H9 (cell line): Measurements from ENCODE around the gene PDZD2. TPM values are rescaled to one million over a fixed set of nuclear protein-coding genes. Genes with fewer than 3 reads are reported as not detected.

Source experiments
- DNase-seq: peaks from one replicate; pipeline ENCODE4 v3.0.0-alpha.2; 2017
- H2AFZ ChIP-seq: one replicate; pipeline ENCODE4 v1.6.1; 2013; ENCODE audit warnings: mild to moderate bottlenecking, low read length, control low read depth, moderate library complexity
- H2AK5ac ChIP-seq: 2 replicates; pipeline ENCODE4 v1.6.1; 2013; ENCODE audit warnings: low read length, control low read depth, mixed read lengths; ENCODE audit not compliant: insufficient read length
- H2BK120ac ChIP-seq: one replicate; pipeline ENCODE4 v1.6.1; 2013; ENCODE audit warnings: low read depth, mild to moderate bottlenecking, low read length, control low read depth, inconsistent platforms; ENCODE audit not compliant: poor library complexity, severe bottlenecking
- H2BK12ac ChIP-seq: 2 replicates; pipeline ENCODE4 v1.6.1; 2013; ENCODE audit warnings: low read length, control low read depth, mixed read lengths, low read depth; ENCODE audit not compliant: insufficient read length
- H2BK15ac ChIP-seq: 2 replicates; pipeline ENCODE4 v1.6.1; 2013; ENCODE audit warnings: low read depth, low read length, control low read depth
- H2BK20ac ChIP-seq: one replicate; pipeline ENCODE4 v1.6.1; 2013; ENCODE audit warnings: low read depth, mild to moderate bottlenecking, low read length, control low read depth, inconsistent platforms; ENCODE audit not compliant: poor library complexity, severe bottlenecking
- H2BK5ac ChIP-seq: 2 replicates; pipeline ENCODE4 v1.6.1; 2013; ENCODE audit warnings: low read length, control low read depth, mixed read lengths; ENCODE audit not compliant: insufficient read length
- H3K14ac ChIP-seq: 2 replicates; pipeline ENCODE4 v1.6.1; 2013; ENCODE audit warnings: low read length, control low read depth; ENCODE audit not compliant: insufficient read depth
- H3K18ac ChIP-seq: 2 replicates; pipeline ENCODE4 v1.6.1; 2013; ENCODE audit warnings: low read depth, mild to moderate bottlenecking, mixed read lengths, low read length, control low read depth; ENCODE audit not compliant: insufficient read length
- H3K23ac ChIP-seq: 2 replicates; pipeline ENCODE4 v1.6.1; 2013; ENCODE audit warnings: low read length, control low read depth, mixed read lengths, low read depth; ENCODE audit not compliant: insufficient read length
- H3K23me2 ChIP-seq: 2 replicates; pipeline ENCODE4 v1.6.1; 2013; ENCODE audit warnings: low read depth, mild to moderate bottlenecking, mixed read lengths, low read length, control low read depth; ENCODE audit not compliant: insufficient read length, poor library complexity, severe bottlenecking
- H3K27ac ChIP-seq: 2 replicates; pipeline ENCODE4 v1.5.1; 2013; ENCODE audit warnings: low read length, control low read depth, mixed read lengths, low read depth; ENCODE audit not compliant: insufficient read length
- H3K27me3 ChIP-seq: 2 replicates; pipeline ENCODE4 v1.6.1; 2013; ENCODE audit warnings: low read length, control low read depth, inconsistent platforms; ENCODE audit not compliant: insufficient read depth
- H3K4ac ChIP-seq: 2 replicates; pipeline ENCODE4 v1.6.1; 2013; ENCODE audit warnings: low read depth, mild to moderate bottlenecking, control low read depth, inconsistent platforms, low read length, moderate library complexity
- H3K4me1 ChIP-seq: 2 replicates; pipeline ENCODE4 v1.6.1; 2013; ENCODE audit warnings: low read length, control low read depth, inconsistent platforms; ENCODE audit not compliant: insufficient read depth
- H3K4me2 ChIP-seq: 2 replicates; pipeline ENCODE4 v1.6.1; 2013; ENCODE audit warnings: low read length, control low read depth, mixed read lengths; ENCODE audit not compliant: insufficient read length, insufficient read depth
- H3K56ac ChIP-seq: 2 replicates; pipeline ENCODE4 v1.6.1; 2013; ENCODE audit warnings: low read depth, mild to moderate bottlenecking, mixed read lengths, low read length, control low read depth; ENCODE audit not compliant: insufficient read length
- H3K79me1 ChIP-seq: 2 replicates; pipeline ENCODE4 v1.6.1; 2013; ENCODE audit warnings: low read depth, mild to moderate bottlenecking, moderate library complexity, low read length, control low read depth, inconsistent platforms; ENCODE audit not compliant: insufficient read depth, poor library complexity, severe bottlenecking
- H3K79me2 ChIP-seq: 2 replicates; pipeline ENCODE4 v1.6.1; 2013; ENCODE audit warnings: low read length, control low read depth, inconsistent platforms; ENCODE audit not compliant: insufficient read depth
- H3K9ac ChIP-seq: 2 replicates; pipeline ENCODE4 v1.6.1; 2013; ENCODE audit warnings: low read length, control low read depth, mixed read lengths; ENCODE audit not compliant: insufficient read length; ENCODE audit errors: extremely low read depth
- H3K9me3 ChIP-seq: one replicate; pipeline ENCODE4 v1.6.1; 2013; ENCODE audit warnings: low read depth, low read length, inconsistent platforms; ENCODE audit not compliant: control insufficient read depth
- H3T11ph ChIP-seq: one replicate; pipeline ENCODE4 v1.6.1; 2013; ENCODE audit warnings: mild to moderate bottlenecking, low read length, control low read depth, inconsistent platforms
- H4K20me1 ChIP-seq: one replicate; pipeline ENCODE4 v1.6.1; 2013; ENCODE audit not compliant: control insufficient read depth, insufficient read length, insufficient read depth
- H4K5ac ChIP-seq: 2 replicates; pipeline ENCODE4 v1.6.1; 2013; ENCODE audit warnings: low read depth, mild to moderate bottlenecking, mixed read lengths, low read length, control low read depth; ENCODE audit not compliant: insufficient read length
- H4K8ac ChIP-seq: replicated peaks from 2 replicates; pipeline ENCODE4 v1.6.1; 2013; ENCODE audit warnings: low read length, control low read depth, mixed read lengths, low read depth; ENCODE audit not compliant: insufficient read length
- H4K91ac ChIP-seq: 2 replicates; pipeline ENCODE4 v1.6.1; 2013; ENCODE audit warnings: low read depth, mild to moderate bottlenecking, moderate library complexity, mixed read lengths, low read length, control low read depth; ENCODE audit not compliant: insufficient read length
- H3K27ac Mint-ChIP-seq, 3 experiments: 2 replicates in 2 of 3; 3 replicates in 1 of 3; pipeline ENCODE4 v1.8.0; 2020 to 2021; ENCODE audit warnings: mixed read lengths in 3 of 3, mild to moderate bottlenecking in 1 of 3, moderate library complexity in 1 of 3
- H3K27me3 Mint-ChIP-seq: 2 replicates; pipeline ENCODE4 v1.8.0; 2021; ENCODE audit warnings: low read depth, mild to moderate bottlenecking, moderate library complexity, mixed read lengths
- H3K36me3 Mint-ChIP-seq, 3 experiments: 2 replicates in 2 of 3; 3 replicates in 1 of 3; pipeline ENCODE4 v1.8.0; 2020 to 2021; ENCODE audit warnings: low read depth in 3 of 3, mixed read lengths in 3 of 3; ENCODE audit not compliant: insufficient read depth in 1 of 3
- H3K4me1 Mint-ChIP-seq, 2 experiments: 2 replicates each; pipeline ENCODE4 v1.8.0; 2020; ENCODE audit warnings: mixed read lengths in 2 of 2
- H3K4me3 Mint-ChIP-seq, 2 experiments: 2 replicates in 1 of 2; 3 replicates in 1 of 2; pipeline ENCODE4 v1.8.0; 2020 to 2021; ENCODE audit warnings: mild to moderate bottlenecking in 2 of 2, mixed read lengths in 2 of 2, moderate library complexity in 1 of 2
- H3K9me3 Mint-ChIP-seq, 2 experiments: 2 replicates in 1 of 2; 3 replicates in 1 of 2; pipeline ENCODE4 v1.8.0; 2020; ENCODE audit warnings: mild to moderate bottlenecking in 2 of 2, mixed read lengths in 2 of 2, moderate library complexity in 1 of 2
- total RNA-seq: library from RNA; stranded (reverse); gene quantifications from 2 replicates; pipeline ENCODE4 v1.2.1, GENCODE V29; 2021
- TF ChIP-seq, protein P1 (sequence below): fragments of 200-600 bp; sonication (generic); conservative IDR thresholded peaks from 3 replicates; pipeline ENCODE4 v1.8.0; 2021; ENCODE audit warnings: antibody characterized with exemption, mild to moderate bottlenecking

Gene PDZD2
- total RNA-seq, 1 experiment from 2014 or later = 9.9 TPM

DNA sequence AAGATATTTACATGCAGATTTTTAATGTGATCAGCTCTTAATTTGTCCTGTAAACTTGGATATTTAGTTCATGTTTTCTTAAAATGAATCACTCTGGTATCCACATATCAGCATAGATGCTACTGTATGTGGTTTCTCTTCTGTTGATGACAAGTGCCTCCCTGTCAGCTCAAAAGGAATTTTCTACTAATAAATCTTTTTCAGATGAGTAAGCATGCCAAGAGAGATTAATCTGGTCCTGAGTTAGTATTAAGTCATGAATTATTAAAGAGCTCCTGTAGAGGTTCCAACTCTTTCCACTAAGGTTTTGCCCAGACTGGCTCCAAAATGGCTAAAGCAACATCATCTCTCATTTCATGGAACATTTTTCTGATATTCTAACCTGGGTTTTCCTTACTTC, 406.0 kb downstream of the PDZD2 start:
- DNase-seq = no peak

More for the DNA sequence above, 406.0 kb downstream of the PDZD2 start:
- Histone ChIP-seq H3K56ac (no peak overlapping the region), H3K4ac (no peak overlapping the region), H4K8ac (no peak overlapping the region), H3K27ac (no peak overlapping the region), H3K9me3 (no peaks in the 10 kb centered on the region), H3K4me1 (no peaks in the 10 kb centered on the region), H3K4me2 (no peak overlapping the region), H2BK20ac (no peak overlapping the region), H3K27me3 (no peaks in the 10 kb centered on the region; the same call in 1 of the 2 replicates), H2BK5ac (no peak overlapping the region), H2BK12ac (no peak overlapping the region), H3K23ac (no peak overlapping the region), H3K79me2 (no peaks in the 10 kb centered on the region), H3T11ph (no peak overlapping the region), H3K23me2 (no peaks in the 10 kb centered on the region), H3K18ac (no peak overlapping the region), H2BK120ac (no peak overlapping the region), H3K14ac (no peak overlapping the region), H4K91ac (no peak overlapping the region), H2AFZ (no peak overlapping the region), H4K20me1 (no peaks in the 10 kb centered on the region), H3K79me1 (no peaks in the 10 kb centered on the region), H2AK5ac (no peak overlapping the region), H2BK15ac (no peak overlapping the region), H4K5ac (no peak overlapping the region), H3K9ac (no peak overlapping the region)
- Mint-ChIP-seq H3K36me3 (peaks cover 11 to 20% (median 16%) of the 10 kb centered on the region in 3 experiments), H3K27me3 (no peaks in the 10 kb centered on the region), H3K4me3 (no peak overlapping the region), H3K27ac (no peak overlapping the region), H3K4me1 (peaks cover 5 to 6% of the 10 kb centered on the region in 2 experiments; a peak in 3 of 4 replicates), H3K9me3 (peaks cover 16 to 17% of the 10 kb centered on the region in 2 experiments)
- TF ChIP-seq, protein P1, sequence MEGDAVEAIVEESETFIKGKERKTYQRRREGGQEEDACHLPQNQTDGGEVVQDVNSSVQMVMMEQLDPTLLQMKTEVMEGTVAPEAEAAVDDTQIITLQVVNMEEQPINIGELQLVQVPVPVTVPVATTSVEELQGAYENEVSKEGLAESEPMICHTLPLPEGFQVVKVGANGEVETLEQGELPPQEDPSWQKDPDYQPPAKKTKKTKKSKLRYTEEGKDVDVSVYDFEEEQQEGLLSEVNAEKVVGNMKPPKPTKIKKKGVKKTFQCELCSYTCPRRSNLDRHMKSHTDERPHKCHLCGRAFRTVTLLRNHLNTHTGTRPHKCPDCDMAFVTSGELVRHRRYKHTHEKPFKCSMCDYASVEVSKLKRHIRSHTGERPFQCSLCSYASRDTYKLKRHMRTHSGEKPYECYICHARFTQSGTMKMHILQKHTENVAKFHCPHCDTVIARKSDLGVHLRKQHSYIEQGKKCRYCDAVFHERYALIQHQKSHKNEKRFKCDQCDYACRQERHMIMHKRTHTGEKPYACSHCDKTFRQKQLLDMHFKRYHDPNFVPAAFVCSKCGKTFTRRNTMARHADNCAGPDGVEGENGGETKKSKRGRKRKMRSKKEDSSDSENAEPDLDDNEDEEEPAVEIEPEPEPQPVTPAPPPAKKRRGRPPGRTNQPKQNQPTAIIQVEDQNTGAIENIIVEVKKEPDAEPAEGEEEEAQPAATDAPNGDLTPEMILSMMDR = no peak
